Fibroblast of lung (primary cell): ENCODE results near the gene ZNF579. TPM values are rescaled to one million over a fixed set of nuclear protein-coding genes. Genes with fewer than 3 reads are reported as not detected.

Source experiments
- DNase-seq, 2 donors: peaks; one replicate each; pipeline versions ENCODE4 v3.0.0 to v3.0.0-alpha.2; 2010; ENCODE audit warnings: low read depth in 2 of 2
- H2AFZ ChIP-seq: 2 replicates; pipeline ENCODE4 v1.5.1; 2012; ENCODE audit warnings: low read length, control low read depth, inconsistent platforms
- H3K27ac ChIP-seq: 2 replicates; pipeline ENCODE4 v1.5.1; 2011; ENCODE audit warnings: low read length, control low read depth; ENCODE audit not compliant: insufficient read depth
- H3K27me3 ChIP-seq: 2 replicates; pipeline ENCODE4 v1.5.1; 2011; ENCODE audit warnings: mild to moderate bottlenecking, low read length; ENCODE audit not compliant: control insufficient read depth, insufficient read depth
- H3K36me3 ChIP-seq: 2 replicates; pipeline ENCODE4 v1.5.1; 2011; ENCODE audit warnings: low read length; ENCODE audit not compliant: control insufficient read depth, insufficient read depth
- H3K4me1 ChIP-seq: 2 replicates; pipeline ENCODE4 v1.5.1; 2011; ENCODE audit warnings: low read length; ENCODE audit not compliant: control insufficient read depth, insufficient read depth; ENCODE audit errors: extremely low read depth
- H3K4me2 ChIP-seq: 2 replicates; pipeline ENCODE4 v1.5.1; 2011; ENCODE audit warnings: low read length, control low read depth; ENCODE audit not compliant: insufficient read depth; ENCODE audit errors: extremely low read depth
- H3K4me3 ChIP-seq, 4 experiments: fragments of 200-600 bp in 1 of 4; sonication (generic) in 1 of 4; replicated peaks in 1 of 4; 2 replicates each; pipeline ENCODE4 v1.5.1; 2011 to 2016; ENCODE audit warnings: low read length in 4 of 4, low read depth in 3 of 4, mild to moderate bottlenecking in 3 of 4, control low read depth in 2 of 4, inconsistent platforms in 1 of 4, mixed read lengths in 1 of 4; ENCODE audit not compliant: insufficient read depth in 1 of 4; ENCODE audit errors: control extremely low read depth in 1 of 4
- H3K79me2 ChIP-seq: 2 replicates; pipeline ENCODE4 v1.5.1; 2012; ENCODE audit warnings: mild to moderate bottlenecking, low read length, inconsistent platforms; ENCODE audit not compliant: control insufficient read depth, insufficient read depth
- H3K9ac ChIP-seq: 2 replicates; pipeline ENCODE4 v1.5.1; 2011; ENCODE audit warnings: mild to moderate bottlenecking, low read length, control low read depth; ENCODE audit not compliant: insufficient read depth
- H3K9me3 ChIP-seq: 2 replicates; pipeline ENCODE4 v1.5.1; 2012; ENCODE audit warnings: low read depth, low read length; ENCODE audit not compliant: control insufficient read depth, insufficient read depth
- H4K20me1 ChIP-seq: 2 replicates; pipeline ENCODE4 v1.5.1; 2011; ENCODE audit warnings: low read length; ENCODE audit not compliant: control insufficient read depth, insufficient read depth; ENCODE audit errors: extremely low read depth
- EZH2 ChIP-seq: IDR thresholded peaks from 2 replicates; pipeline ENCODE4 v1.5.1; 2012; ENCODE audit warnings: low read length, control low read depth, mild to moderate bottlenecking; ENCODE audit errors: missing control alignments
- polyA plus RNA-seq, 2 donors: library from polyadenylated mRNA; depleted of rRNA in 1 of 2; stranded (reverse) in 1 of 2; unstranded in 1 of 2; fragments of >200 nt; gene quantifications; 2 replicates each; pipeline ENCODE4 v1.2.1, GENCODE V29; 2011 to 2012; ENCODE audit warnings: missing spikeins in 1 of 2
- total RNA-seq: library from RNA; depleted of rRNA; stranded (reverse); fragments of >200 nt; gene quantifications from 2 replicates; pipeline ENCODE4 v1.2.1, GENCODE V29; 2014
- TF ChIP-seq, protein P1 (sequence below), 2 donors: IDR thresholded peaks in 1 of 2; conservative IDR thresholded peaks in 1 of 2; 1 replicate in 1 of 2; 2 replicates in 1 of 2; pipeline ENCODE4 v1.5.1; 2011 to 2012; ENCODE audit warnings: low read length in 2 of 2, control low read depth in 1 of 2, inconsistent platforms in 1 of 2, low read depth in 1 of 2, mild to moderate bottlenecking in 1 of 2

The ZNF579 gene
- total and polyA plus RNA-seq, 2 donors (not counting 1 experiment from before 2014, with no cell fraction given): 4.2 to 5.4 TPM

DNA sequence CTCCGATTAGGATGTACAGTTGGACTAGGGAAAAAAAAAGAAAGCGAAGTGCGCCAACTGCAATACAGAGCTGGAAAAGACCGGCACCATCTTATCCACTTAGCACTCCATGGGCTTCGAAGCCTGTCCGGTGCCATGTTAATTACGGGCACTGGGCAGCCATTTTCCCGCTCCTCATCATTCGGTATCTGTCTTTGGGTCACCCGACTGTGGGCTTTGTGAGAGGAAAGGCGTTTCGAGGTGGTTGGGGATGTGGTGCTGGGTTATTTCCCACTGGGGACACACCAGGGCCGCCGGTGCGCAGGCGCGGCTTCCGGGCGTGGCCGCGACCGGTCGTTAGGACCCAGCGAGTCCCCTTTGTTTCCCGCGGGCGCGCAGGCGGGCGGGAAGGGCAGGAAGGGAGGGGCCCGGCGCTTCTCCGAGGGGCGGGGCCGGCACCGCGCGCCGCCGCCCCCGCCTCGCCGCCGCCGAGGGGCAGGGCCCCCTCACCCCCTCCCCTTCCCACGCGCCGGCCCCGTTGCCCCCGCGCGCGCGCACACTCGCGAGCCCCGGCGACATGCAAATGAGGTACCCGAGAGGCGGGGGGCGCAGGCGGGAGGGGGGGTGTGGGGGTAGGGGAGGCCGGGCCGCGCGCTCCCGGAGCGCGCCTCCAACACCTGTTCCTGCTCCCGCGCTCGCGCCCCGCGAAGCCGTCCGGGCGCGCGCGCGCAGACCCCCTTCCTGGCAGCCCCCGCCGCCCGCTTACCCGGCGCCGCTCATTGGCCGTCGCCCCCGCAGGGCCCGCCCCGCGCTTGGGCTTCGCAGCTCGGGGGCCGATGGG, 19.4 kb upstream of the ZNF579 start, which contains the start of gene ZNF524:
Gene ZNF524, plus strand, starts transcription at position 447 of the 820 bp plus-strand sequence. CDS start 1,825 bp downstream, outside the sequence.
- no peak for TF ChIP-seq EZH2
- TF ChIP-seq, protein P1, sequence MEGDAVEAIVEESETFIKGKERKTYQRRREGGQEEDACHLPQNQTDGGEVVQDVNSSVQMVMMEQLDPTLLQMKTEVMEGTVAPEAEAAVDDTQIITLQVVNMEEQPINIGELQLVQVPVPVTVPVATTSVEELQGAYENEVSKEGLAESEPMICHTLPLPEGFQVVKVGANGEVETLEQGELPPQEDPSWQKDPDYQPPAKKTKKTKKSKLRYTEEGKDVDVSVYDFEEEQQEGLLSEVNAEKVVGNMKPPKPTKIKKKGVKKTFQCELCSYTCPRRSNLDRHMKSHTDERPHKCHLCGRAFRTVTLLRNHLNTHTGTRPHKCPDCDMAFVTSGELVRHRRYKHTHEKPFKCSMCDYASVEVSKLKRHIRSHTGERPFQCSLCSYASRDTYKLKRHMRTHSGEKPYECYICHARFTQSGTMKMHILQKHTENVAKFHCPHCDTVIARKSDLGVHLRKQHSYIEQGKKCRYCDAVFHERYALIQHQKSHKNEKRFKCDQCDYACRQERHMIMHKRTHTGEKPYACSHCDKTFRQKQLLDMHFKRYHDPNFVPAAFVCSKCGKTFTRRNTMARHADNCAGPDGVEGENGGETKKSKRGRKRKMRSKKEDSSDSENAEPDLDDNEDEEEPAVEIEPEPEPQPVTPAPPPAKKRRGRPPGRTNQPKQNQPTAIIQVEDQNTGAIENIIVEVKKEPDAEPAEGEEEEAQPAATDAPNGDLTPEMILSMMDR (conservative IDR thresholded peaks at IDR 0.05 in 1 of 2, IDR thresholded peaks at IDR 0.05 in 1 of 2; ENCODE audit: low read depth in 1 of 2, low read length in 2 of 2): no peak
- peak; percentile 84 to 89 for DNase-seq
- peak within 1 kb of the TSS; percentile 98 for H2AFZ ChIP-seq

DNA sequence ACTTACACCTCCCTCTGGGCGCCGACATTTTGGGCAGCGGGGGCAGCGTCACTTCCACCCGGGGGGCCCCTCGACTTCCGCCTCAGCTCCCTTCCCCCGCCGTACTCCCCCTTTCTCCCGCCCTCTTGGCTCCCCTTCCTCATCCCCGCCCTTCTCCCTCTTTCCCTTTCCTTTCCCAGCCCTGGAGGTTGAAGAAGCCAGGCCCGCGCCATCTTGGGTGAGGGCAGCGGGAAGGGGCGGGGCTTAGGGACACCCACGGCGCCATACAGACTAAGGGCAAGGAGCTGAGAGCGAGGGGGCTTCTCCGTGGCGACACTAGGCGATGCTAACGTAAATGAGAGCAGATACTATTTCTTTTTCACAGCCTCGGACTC, 18.8 kb upstream of the ZNF579 start, which contains the start of gene FIZ1:
Gene FIZ1, minus strand, starts transcription at position 50 of the 374 bp plus-strand sequence. CDS start 1,652 bp downstream, outside the sequence.
- Histone ChIP-seq H4K20me1 (no peaks in the 10 kb centered on the region), H3K9ac (peak within 1 kb of the TSS; percentile 86), H3K27ac (peak within 1 kb of the TSS; percentile 95), H3K9me3 (no peaks in the 10 kb centered on the region), H3K4me1 (peaks cover 3% of the 10 kb centered on the region), H3K4me3 (peak within 1 kb of the TSS; percentile 70 to 82 (median 76)), H3K4me2 (peak within 1 kb of the TSS; percentile 59), H3K79me2 (peaks cover 5% of the 10 kb centered on the region), H3K27me3 (no peaks in the 10 kb centered on the region), H2AFZ (peak within 1 kb of the TSS; percentile 98), H3K36me3 (peaks cover 10% of the 10 kb centered on the region)
- no peak for TF ChIP-seq EZH2
- TF ChIP-seq, protein P1 (conservative IDR thresholded peaks at IDR 0.05 in 1 of 2, IDR thresholded peaks at IDR 0.05 in 1 of 2; ENCODE audit: low read depth in 1 of 2, low read length in 2 of 2): no peak
- DNase-seq: peak; percentile 98 to 99

More for the DNA sequence above, 19.4 kb upstream of the ZNF579 start, which contains the start of gene ZNF524:
- Histone ChIP-seq H3K9ac (peak within 1 kb of the TSS; percentile 86), H3K36me3 (peaks cover 9% of the 10 kb centered on the region), H3K9me3 (no peaks in the 10 kb centered on the region), H3K27ac (peak within 1 kb of the TSS; percentile 95), H3K27me3 (no peaks in the 10 kb centered on the region), H3K4me1 (peaks cover 6% of the 10 kb centered on the region), H3K4me3 (peak within 1 kb of the TSS; percentile 70 to 82 (median 76)), H3K79me2 (peaks cover 5% of the 10 kb centered on the region), H3K4me2 (peak within 1 kb of the TSS; percentile 81), H4K20me1 (no peaks in the 10 kb centered on the region)

DNA sequence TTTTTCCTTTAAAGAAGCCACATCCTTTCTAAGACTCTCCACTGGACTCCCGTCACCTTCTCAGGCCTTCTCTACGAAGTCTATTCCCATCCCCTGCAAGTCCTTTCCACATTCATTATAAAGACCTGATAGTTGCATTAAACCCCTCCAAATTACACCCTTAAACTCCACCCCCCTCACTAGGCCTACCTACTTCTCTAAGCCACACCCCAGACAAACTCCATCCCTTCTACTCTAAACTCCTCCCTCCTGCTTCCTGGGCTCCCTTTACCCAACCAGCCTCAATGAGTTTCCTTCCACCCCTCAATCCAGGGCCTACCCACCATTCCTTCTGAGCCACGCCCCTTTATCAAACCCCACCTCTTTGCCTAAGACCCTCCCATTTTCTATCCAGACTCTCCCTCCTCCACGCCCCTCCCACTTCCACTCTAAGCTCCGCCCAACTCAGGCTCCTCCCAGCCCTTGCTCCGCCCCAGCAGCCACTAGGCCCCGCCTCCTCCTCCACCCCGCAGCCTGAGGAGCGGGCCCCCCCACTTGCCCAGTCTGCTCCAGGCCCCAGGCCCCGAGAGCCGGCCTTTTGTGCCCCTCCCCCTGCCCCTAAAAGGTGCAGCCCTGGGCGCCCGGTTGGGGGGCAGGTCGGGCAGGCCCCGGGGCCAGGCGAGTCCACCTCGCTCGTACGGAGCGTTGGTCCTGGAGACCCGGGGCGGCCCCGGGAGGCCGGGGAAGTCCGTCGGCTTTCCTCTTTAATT, 18.2 kb upstream of the ZNF579 start:
- H3K9me3 ChIP-seq: no peaks in the 10 kb centered on the region
- peaks cover 5% of the 10 kb centered on the region for H3K79me2 ChIP-seq
- H4K20me1 ChIP-seq: no peaks in the 10 kb centered on the region
- H3K27me3 ChIP-seq: no peaks in the 10 kb centered on the region
- peaks cover 10% of the 10 kb centered on the region for H3K36me3 ChIP-seq
- peak overlapping the region; percentile 86 for H3K9ac ChIP-seq
- peak overlapping the region; percentile 59 for H3K4me2 ChIP-seq
- peak overlapping the region; percentile 70 to 82 (median 76) for H3K4me3 ChIP-seq
- peak; percentile 87 to 98 for DNase-seq
- no peak for TF ChIP-seq EZH2
- TF ChIP-seq, protein P1 (conservative IDR thresholded peaks at IDR 0.05 in 1 of 2, IDR thresholded peaks at IDR 0.05 in 1 of 2; ENCODE audit: low read depth in 1 of 2, low read length in 2 of 2): no peak
- H3K4me1 ChIP-seq: peaks cover 3% of the 10 kb centered on the region
- peak overlapping the region; percentile 23 for H2AFZ ChIP-seq
- peak overlapping the region; percentile 95 for H3K27ac ChIP-seq
